ENCODE results near the gene MYO6.

MYO6 gene

GRCh38 chr6:75913040-75913439 lies 164.0 kb downstream of the MYO6 start:
- H3K4me3 ChIP-seq (IDR thresholded peaks at IDR 0.05; ENCODE audit: insufficient read depth, low read depth, low read length): no peak overlapping the region
- no peaks in the 10 kb centered on the region for H3K36me3 ChIP-seq (ENCODE audit: insufficient read depth)
- H3K27me3 ChIP-seq (ENCODE audit: insufficient read depth, low read depth): no peaks in the 10 kb centered on the region
- no peaks in the 10 kb centered on the region for H4K20me1 ChIP-seq (ENCODE audit: insufficient read depth)
- H3K4me2 ChIP-seq: no peak overlapping the region
- no peaks in the 10 kb centered on the region for H3K4me1 ChIP-seq (ENCODE audit: low read depth, poor library complexity, severe bottlenecking)
- TF ChIP-seq, protein P1, sequence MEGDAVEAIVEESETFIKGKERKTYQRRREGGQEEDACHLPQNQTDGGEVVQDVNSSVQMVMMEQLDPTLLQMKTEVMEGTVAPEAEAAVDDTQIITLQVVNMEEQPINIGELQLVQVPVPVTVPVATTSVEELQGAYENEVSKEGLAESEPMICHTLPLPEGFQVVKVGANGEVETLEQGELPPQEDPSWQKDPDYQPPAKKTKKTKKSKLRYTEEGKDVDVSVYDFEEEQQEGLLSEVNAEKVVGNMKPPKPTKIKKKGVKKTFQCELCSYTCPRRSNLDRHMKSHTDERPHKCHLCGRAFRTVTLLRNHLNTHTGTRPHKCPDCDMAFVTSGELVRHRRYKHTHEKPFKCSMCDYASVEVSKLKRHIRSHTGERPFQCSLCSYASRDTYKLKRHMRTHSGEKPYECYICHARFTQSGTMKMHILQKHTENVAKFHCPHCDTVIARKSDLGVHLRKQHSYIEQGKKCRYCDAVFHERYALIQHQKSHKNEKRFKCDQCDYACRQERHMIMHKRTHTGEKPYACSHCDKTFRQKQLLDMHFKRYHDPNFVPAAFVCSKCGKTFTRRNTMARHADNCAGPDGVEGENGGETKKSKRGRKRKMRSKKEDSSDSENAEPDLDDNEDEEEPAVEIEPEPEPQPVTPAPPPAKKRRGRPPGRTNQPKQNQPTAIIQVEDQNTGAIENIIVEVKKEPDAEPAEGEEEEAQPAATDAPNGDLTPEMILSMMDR (conservative IDR thresholded peaks at IDR 0.05; ENCODE audit: low read depth, low read length): no peak
- H3K79me2 ChIP-seq (ENCODE audit: insufficient read depth, low read depth): no peaks in the 10 kb centered on the region
- no peak overlapping the region for H3K27ac ChIP-seq
- no peak overlapping the region for H3K9ac ChIP-seq
- H2AFZ ChIP-seq (ENCODE audit: low read depth): no peak overlapping the region

GRCh38 chr6:75922226-75922625 lies 173.2 kb downstream of the MYO6 start:
- Histone ChIP-seq H3K27me3 (ENCODE audit: insufficient read depth, low read depth) (no peaks in the 10 kb centered on the region), H3K9ac (no peak overlapping the region), H3K4me3 (IDR thresholded peaks at IDR 0.05; ENCODE audit: insufficient read depth, low read depth, low read length) (no peak overlapping the region), H2AFZ (ENCODE audit: low read depth) (no peak overlapping the region), H3K79me2 (ENCODE audit: insufficient read depth, low read depth) (no peaks in the 10 kb centered on the region), H4K20me1 (ENCODE audit: insufficient read depth) (no peaks in the 10 kb centered on the region), H3K27ac (no peak overlapping the region), H3K4me1 (ENCODE audit: low read depth, poor library complexity, severe bottlenecking) (no peaks in the 10 kb centered on the region), H3K36me3 (ENCODE audit: insufficient read depth) (no peaks in the 10 kb centered on the region), H3K4me2 (no peak overlapping the region)
- TF ChIP-seq, protein P1 (conservative IDR thresholded peaks at IDR 0.05; ENCODE audit: low read depth, low read length): no peak

- H3K4me3 ChIP-seq (IDR thresholded peaks at IDR 0.05; ENCODE audit: insufficient read depth, low read depth, low read length): no peak overlapping the region
- H3K4me1 ChIP-seq (ENCODE audit: low read depth, poor library complexity, severe bottlenecking): no peaks in the 10 kb centered on the region
- no peak overlapping the region for H3K27ac ChIP-seq
- H3K79me2 ChIP-seq (ENCODE audit: insufficient read depth, low read depth): no peaks in the 10 kb centered on the region
- no peaks in the 10 kb centered on the region for H3K36me3 ChIP-seq (ENCODE audit: insufficient read depth)
- no peak overlapping the region for H3K4me2 ChIP-seq
- H4K20me1 ChIP-seq (ENCODE audit: insufficient read depth): no peaks in the 10 kb centered on the region
- H2AFZ ChIP-seq (ENCODE audit: low read depth): no peak overlapping the region
- TF ChIP-seq, protein P1 (conservative IDR thresholded peaks at IDR 0.05; ENCODE audit: low read depth, low read length): no peak
- H3K9ac ChIP-seq: no peak overlapping the region
- H3K27me3 ChIP-seq (ENCODE audit: insufficient read depth, low read depth): no peaks in the 10 kb centered on the region
These were observed 177.5 kb downstream of the MYO6 start for GRCh38 chr6:75926293-75927168.

- no peak overlapping the region for H3K4me2 ChIP-seq
- H3K27me3 ChIP-seq (ENCODE audit: insufficient read depth, low read depth): no peaks in the 10 kb centered on the region
- no peak overlapping the region for H3K9ac ChIP-seq
- H3K27ac ChIP-seq: no peak overlapping the region
- TF ChIP-seq, protein P1 (conservative IDR thresholded peaks at IDR 0.05; ENCODE audit: low read depth, low read length): no peak
- H2AFZ ChIP-seq (ENCODE audit: low read depth): no peak overlapping the region
- H3K4me1 ChIP-seq (ENCODE audit: low read depth, poor library complexity, severe bottlenecking): no peaks in the 10 kb centered on the region
- H3K36me3 ChIP-seq (ENCODE audit: insufficient read depth): no peaks in the 10 kb centered on the region
- no peak overlapping the region for H3K4me3 ChIP-seq (IDR thresholded peaks at IDR 0.05; ENCODE audit: insufficient read depth, low read depth, low read length)
- no peaks in the 10 kb centered on the region for H4K20me1 ChIP-seq (ENCODE audit: insufficient read depth)
- H3K79me2 ChIP-seq (ENCODE audit: insufficient read depth, low read depth): no peaks in the 10 kb centered on the region
These were observed 182.1 kb downstream of the MYO6 start for GRCh38 chr6:75931011-75931680.
